Measurements from ENCODE around the gene MPPE1.

MPPE1 gene

DNA sequence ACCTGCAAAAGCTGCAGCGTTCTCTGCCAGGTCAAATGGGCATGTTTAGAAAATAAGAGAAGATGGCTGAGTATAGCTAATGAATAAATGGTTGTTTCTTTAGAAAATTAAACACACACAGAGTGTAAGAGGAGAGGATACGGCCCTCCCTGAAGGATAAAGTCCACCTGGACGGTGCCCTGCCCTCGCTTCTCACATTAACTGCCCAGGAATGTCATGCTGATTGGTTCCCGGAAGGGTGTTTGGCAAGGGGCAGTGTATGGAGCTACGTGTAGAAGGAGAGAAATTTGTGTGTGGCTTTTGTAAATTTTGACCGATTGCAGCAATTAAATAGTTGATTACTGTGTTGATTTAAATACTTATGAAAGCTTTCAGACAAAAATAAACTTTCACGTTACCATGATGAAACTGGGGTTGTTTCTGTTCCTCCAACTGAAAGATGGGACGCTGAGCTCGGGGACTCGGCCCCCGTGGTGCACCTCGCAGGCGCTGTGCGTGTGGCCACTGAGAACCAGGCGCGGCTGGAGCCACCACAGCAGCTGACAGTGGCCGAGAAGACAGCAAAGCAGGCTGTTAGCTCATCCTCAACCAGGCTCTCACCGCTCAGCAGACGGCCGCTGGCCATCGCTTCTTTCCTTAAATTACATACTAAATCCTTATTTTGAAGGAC is 22.7 kb downstream of the MPPE1 start:
- no peak for DNase-seq (ENCODE audit: low read depth in 2 of 2, low spot score in 1 of 2)

DNA sequence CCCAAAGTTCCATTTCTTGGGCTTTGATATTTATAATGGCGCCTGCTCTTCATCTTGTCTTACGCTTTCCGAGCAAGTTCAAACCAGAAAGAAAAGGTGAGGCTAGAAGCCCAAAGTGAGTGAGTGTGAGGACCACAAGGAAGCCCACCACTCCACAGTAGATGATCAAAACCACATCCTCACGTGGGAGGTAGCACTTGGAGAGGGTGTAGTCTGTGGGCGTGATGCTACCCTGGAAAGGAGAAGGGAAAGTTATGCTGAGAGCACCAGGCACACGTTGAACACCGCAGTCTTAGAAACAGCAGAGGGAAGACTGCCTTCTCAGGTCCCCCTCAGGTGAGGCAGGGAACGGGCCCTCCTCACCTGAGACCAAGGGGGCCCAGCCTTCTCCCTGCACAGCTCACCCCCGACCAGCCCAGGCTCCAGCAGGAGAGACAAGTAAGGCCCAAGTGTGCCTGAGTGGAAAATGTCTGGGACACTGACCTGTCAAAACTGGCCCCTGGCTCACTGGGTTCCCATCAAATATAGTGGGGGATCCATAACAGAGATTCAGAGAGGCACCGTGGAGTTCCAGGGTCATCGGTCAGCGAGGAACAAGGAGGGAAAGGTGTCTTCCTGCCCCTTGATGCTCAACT is 23.6 kb downstream of the MPPE1 start:
- no peak for DNase-seq (ENCODE audit: low read depth in 2 of 2, low spot score in 1 of 2)

DNA sequence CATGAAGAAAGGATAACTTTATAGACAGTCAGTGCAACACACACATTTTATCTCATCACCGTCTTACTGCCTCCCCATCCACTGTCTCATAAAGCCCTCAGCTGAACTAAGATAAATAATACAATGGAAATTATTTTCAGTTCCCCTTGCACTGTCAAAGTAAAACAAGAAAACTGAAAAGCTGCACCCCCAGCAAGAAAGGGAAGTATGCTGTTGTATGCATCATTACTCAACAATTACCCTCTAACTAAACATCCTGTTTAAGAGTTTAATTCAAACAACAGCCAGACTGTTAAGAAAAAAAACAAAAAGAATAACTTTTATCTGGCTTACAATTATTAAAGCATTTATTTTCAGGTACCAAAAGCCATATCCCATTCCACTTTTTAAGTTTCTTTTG is 25.0 kb downstream of the MPPE1 start:
- no peak for DNase-seq (ENCODE audit: low read depth in 2 of 2, low spot score in 1 of 2)

DNA sequence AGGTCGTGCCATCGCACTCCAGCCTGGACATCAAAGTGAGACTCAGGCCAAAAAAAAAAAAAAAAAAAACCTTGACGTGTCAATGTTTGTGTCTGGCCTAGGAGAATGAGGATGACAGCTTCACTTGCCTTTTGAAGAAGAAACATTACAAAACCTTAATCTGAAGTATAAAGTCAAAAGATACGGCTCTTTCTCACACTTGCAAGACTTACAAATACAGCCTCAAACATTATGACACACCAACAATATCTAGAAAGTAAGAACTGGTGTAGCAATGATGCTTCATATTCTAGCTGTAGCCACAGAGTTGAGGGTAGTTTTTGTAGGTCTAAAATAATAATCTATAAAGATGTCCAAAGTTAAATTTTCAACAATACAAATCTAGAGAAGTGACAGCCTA is 25.5 kb downstream of the MPPE1 start:
- DNase-seq (ENCODE audit: low read depth in 2 of 2, low spot score in 1 of 2), result no peak

DNA sequence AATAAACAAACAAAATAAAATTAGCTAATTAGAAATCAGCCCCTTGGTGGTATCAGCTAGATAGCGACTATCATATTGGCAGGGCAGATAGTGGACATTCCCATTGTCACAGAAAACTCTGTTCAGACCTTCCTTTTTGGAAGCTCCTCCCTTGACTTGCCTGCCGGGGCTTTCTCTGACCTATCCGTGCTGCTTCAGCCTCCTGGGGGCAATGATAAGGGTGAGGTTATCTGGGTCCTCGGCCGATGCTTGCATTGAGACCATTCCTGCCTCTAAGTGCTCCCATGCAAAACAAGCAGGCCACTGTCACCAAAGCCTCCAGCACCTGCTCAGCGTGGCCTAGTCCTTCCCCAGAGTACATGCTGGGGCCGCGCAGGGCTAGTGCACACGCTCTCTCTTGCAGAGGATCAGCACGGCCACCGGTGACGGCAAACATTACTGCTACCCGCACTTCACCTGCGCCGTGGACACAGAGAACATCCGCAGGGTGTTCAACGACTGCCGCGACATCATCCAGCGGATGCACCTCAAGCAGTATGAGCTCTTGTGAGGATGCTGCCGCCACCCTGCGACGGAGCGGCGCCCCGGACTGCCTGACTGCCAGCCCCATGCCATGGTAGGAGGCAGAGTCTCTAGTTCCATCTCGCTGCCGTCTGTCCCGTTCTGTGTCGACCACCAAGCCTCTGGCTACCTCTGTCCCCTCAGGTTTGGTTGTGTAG is 27.4 kb downstream of the MPPE1 start:
- DNase-seq (ENCODE audit: low read depth in 2 of 2, low spot score in 1 of 2), result no peak

DNA sequence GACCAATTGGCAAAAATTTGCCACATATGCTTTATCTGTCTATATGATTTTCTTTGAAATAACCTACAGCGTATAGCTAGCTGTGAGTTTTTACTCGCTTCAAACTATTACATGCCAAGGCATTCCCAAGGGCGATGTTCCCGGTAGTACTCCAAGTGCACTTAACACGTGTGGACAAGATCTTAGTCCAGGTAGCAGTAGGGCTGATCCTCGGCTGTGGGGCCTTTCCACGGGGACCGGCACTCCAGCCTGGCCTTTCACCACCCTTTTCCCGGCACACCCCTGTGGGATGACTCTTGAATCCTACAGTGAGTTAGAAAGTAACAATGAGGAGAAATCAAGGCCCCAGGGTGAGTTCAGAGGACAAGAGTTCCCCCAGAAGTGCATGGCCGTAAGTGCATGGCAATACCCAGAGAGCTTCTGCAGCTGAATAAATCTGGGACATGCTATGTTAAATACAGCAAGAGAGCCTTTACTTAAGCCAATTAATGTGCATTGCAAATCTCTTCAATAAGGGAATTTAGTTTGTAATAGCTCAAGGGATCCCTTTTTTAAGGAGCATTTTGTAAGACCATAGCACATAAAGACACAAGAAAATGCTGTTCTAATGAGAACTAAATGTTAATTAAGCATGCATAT is 30.5 kb downstream of the MPPE1 start:
- DNase-seq (ENCODE audit: low read depth in 2 of 2, low spot score in 1 of 2), result no peak

DNA sequence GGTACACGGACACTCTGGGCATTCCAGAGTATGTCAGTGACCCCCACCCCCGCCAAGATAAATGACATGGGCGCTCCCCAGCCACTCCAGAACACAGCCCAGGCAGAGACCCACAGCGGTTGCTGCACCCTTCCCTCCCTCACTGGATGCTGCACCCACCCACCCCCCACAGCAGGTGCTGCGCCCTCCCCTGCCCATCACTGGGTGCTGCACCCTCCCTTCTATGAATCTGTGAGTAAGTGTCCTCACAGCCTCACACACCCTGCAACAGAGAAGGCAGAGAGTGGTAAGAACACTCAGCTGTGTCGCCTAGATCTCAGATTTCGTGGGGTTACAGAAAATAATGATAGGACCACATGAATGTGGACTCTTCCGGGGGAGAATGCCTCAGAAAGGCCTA is 33.4 kb downstream of the MPPE1 start:
- no peak for DNase-seq (ENCODE audit: low read depth in 2 of 2, low spot score in 1 of 2)

DNA sequence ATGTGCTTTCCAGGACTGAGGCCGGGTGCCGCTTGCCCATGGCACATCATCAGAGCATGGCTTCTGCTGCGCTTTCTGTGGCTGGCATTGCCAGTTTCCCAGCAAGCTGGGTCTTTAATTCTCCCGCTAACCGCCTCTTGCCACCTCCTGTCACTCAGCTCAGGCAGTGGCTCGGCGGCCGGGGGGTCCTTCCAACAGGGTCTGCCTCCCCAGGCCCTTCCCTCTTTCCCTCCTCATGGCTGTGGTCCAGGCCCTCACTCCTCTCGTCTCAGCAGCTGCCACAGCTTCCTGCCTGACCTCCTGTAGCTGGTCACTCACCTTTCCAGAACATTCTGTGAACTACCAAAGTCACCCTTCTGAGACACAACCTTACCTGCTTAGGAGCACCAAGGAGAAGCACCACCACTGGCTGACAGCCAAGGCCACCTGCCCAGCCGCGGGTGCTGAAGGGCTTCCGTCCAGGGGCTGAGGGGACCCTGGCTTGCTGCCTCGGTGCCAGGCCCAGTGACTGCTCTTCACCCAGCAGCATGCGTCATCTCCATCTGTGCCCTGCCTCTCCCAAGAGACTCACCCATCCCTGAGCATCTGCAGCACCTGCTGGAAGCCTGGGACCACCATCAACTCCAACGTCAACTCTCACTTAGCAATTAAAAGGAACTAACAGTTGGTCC is 34.3 kb downstream of the MPPE1 start:
- DNase-seq (ENCODE audit: low read depth in 2 of 2, low spot score in 1 of 2), result no peak

DNA sequence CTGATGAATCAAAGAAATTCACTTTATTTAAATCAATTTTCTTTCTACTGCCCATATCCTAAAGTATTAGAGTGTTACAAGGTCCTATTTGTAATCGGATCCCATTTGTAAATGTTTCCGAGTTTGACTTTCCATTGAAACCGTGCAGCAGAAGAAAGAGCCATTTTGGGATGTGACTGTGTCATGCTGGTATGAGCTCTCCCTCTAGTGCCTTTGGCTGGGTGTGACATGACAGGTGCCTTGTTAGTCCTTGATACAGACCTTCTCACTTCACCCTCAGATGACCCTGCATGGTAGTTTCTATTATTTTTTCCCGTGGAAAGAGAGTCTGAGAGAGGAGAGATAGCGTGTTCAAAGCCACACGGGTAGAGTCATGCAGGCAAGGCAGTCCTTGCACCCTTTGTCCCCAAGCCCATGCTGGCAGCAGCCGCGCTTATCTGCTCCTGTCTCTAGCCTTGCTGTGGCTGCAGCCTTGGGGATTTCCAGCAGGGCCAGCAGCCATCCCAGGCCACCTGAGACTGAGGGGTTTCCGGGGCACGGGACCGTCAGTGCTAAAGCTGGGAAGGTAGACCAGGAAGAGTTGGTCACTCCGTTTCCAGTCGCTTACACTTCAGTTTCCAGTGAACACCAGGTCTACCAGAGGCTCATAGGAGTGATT is 35.5 kb downstream of the MPPE1 start:
- no peak for DNase-seq (ENCODE audit: low read depth in 2 of 2, low spot score in 1 of 2)

DNA sequence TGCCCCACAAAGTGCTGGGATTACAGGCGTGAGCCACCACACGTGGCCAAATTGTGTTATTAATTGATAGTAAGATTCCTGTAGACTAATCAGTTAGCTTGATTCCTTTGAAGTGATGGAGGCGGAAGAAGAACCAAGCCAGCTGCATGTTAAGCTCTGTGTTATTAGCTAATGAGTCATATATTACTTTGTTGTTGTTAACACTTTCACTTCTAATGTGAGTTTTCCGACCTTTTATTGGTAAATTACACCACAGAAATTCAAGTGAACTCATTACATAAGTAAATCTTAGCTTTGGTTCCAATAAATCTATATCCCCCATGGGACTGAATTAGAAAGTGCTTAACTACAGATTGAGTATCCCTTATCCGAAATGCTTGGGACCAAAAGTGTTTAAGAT is 36.6 kb downstream of the MPPE1 start:
- no peak for DNase-seq (ENCODE audit: low read depth in 2 of 2, low spot score in 1 of 2)

DNA sequence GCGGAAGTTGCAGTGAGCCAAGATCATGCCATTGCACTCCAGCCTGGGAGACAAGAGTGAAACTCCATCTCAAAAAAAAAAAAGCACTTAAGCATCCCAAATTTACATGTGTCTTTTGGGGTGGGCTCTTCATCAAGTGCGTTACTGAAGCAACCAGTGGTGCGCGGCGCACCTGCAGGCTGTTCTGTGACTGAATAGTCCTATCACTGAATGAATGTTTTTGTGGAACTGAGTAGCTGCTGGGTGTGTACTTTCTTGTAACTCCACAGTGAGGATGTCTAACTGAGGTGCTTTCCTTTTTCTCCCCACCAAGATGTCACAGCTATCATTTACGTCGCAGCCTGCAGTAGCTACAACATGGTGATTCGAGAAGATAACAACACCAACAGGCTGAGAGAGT is 39.9 kb downstream of the MPPE1 start:
- no peak for DNase-seq (ENCODE audit: low read depth in 2 of 2, low spot score in 1 of 2)

DNA sequence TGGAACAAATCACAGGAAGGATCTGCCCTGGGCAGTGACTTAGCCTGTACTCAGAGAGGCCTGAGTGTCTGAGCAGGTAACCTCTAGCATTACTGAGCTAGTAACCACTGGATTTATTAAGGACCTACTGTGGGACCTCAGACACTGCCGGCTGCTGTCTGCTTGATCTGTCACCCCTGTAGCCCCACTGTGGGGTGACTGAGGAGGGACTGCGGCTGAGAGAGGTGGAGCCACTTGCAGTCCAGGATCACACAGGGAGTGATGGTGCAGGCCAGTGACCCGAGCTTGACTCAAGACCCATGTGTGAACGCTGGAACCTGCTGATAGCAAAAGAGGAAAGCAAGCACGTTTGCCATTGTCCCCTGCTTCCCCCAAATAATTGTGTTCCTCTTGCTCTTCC is 41.4 kb downstream of the MPPE1 start:
- no peak for DNase-seq (ENCODE audit: low read depth in 2 of 2, low spot score in 1 of 2)

DNA sequence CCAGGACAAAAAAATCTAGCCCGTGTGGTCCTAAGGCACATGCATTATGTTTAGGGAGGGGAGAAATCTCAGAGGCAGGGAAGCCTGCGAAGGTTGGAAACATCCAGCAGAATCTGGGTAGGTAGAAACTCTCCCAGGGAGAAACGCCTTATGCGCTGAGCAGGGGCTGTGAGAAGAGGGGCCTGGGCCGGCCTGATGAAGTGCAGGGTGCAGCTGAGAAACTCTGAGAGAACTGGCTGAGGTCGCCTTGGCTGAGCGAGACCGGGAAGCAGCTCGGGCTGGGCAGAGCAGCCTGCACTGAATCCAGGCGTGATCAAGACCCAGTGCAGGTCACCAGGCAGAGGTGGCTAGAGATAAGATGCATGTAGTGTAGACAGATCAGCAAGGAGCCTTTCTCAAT is 41.8 kb downstream of the MPPE1 start:
- DNase-seq (ENCODE audit: low read depth in 2 of 2, low spot score in 1 of 2), result no peak

DNA sequence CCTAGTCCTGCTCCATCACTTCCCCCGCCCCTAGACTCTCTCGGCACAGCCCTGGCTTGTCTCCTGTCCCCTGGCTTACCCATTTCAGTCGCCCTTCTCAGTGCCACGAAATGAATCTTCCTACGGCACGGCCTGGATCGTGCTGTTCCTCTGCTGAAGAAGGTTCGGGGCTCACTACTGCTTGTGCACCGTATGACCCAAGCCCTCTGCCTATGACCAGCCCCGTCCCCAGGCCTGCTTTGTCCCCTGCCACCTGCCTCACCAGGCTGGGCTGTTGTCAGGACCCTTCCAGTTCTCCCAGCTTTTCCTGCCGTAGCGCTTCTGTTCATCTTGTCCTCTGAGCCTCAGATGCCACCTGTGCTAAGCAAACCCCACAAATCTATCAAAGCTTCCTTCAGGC is 43.0 kb downstream of the MPPE1 start:
- DNase-seq (ENCODE audit: low read depth in 2 of 2, low spot score in 1 of 2), result no peak

DNA sequence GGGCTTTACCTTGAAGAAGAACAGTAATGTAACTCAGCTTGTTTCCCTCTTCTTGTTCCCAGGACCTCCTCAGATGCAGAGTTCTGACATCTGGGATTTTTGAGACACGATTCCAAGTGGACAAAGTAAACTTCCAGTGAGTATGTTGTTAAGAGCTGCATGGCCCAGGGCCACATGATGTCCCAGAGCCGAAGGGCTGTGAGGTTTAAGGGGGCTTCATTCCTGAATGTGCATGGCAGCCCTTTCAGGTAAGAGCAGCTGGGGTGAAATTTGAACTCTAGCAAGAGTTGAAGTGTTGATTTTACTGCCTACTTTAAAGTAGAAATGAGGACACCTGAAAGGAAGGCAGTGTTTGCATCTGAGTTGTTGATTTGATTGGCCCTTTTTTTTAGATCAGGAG is 43.6 kb downstream of the MPPE1 start:
- DNase-seq (ENCODE audit: low read depth in 2 of 2, low spot score in 1 of 2), result no peak

DNA sequence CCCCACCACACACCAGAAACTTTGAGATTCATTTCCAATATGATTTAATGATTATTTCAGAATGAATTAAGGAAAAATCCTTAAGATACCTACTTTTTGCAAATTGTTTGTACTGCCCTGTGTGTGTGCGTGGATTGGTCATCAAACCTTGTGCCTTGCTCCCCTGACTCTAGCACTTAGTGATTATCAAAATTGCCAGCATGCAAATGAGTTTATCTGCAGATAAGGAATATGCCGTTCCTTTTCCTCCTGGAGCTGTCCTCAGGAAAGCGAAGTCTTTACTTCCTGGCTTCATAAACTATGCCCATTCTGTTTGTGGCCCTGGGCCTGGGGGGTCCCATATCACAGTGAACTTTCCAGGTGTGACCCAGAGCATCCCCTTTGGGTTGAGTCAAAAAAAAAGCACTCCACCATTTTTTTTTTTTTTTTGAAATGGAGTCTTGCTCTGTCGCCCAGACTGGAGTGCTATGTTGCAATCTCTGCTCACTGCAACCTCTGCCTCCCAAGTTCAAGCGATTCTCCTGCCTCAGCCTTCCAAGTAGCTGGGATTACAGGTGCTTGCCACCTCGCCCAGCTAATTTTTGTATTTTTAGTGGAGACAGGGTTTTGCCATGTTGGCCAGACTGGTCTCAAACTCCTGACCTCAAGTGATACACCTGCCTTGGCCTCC is 45.5 kb downstream of the MPPE1 start:
- DNase-seq (ENCODE audit: low read depth in 2 of 2, low spot score in 1 of 2), result no peak

DNA sequence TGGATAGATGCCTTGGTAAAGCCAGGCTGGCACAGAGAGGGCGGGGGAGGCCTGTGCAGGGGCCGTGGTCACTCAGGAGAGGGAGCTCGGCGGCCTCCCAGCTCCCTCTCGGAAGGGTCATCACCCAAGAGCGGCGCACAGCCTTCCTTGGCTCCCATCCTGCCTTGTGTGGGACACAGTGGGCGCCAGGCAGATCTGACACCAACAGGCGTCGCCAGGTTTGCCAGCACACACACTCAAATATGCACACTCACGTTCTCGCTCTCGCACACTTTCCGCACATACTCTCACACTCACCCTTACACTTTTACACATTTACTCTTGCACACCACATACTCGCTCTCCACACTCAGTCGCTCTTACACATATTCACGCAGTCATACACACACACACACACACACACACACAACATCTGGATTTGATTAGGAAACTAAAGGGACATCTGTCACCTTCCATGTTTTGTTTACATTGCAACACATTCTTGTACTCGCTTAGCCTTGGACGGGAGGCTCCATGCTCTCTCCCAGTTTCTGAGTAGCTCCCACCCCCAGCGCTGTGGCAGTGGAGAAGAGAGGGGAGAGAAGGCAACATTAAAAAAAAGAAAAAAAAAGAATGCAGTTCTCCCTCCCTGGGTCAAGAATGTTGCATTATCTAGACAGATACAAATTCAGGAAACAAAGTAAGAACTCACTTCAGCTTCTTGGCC is 46.4 kb downstream of the MPPE1 start:
- DNase-seq (ENCODE audit: low read depth in 2 of 2, low spot score in 1 of 2), result no peak

DNA sequence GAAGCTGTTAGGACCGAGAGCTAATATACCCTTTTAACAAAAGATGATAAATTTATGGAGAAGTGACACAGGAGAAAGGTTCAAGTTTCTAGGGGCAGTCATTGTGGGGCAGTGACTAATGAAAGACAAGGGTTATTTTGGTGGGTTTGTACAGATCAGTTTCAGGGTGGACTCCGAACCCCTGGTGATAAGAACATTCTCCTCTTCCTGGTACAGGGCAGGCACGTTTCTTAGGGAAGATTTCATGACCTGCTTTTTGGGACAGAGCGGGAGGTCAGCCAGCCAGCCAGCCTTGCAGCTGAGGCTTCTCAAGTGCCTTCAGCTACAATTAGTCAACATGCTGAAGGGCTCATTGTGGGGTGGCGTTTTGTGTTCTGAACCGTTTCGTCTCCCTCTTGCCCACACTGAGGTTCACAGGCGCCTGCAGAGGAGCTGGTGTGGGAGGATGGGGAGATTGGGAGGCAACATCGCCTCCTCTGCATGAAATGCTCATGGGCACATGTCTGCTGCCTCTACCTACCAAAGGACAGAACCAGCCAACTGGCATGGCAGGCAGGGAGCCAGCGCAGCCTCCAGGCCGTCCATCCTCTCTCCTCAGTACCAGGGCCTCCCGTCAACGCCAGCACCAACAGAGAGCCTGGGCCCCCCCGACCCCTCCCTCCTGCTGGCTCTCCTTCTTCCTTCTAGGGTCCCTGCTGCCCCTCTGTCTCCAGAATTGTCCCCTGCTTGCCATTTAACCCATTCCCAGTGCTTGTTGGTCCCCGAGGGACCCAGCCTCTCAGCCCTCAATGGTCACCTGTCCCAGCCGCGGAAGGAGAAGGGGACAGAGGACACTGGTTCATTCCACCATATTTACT is 47.3 kb downstream of the MPPE1 start:
- no peak for DNase-seq (ENCODE audit: low read depth in 2 of 2, low spot score in 1 of 2)

DNA sequence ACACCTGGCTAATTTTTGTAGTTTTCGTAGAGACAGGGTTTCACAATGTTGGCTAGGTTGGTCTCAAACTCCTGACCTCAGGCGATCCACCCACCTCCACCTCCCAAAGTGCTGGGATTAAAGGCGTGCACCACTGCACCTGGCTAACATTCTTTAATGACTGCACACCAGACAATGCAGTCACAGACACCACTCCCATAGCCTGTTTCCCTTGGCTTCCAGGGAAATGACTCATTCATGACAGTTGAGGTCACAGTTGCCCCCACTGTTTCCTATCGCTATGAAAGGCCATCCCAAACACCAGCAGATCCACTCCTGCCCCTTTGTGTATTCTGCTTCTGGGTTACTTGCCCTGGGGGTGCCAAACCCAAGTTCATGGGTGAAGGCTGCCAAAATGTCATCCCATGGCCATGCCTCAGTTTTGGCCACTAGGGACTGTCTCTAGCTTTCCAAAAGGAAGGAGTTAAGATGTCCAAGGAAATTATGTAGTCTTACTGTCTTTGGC is 48.2 kb downstream of the MPPE1 start:
- no peak for DNase-seq (ENCODE audit: low read depth in 2 of 2, low spot score in 1 of 2)

All from stimulated activated CD8-positive, alpha-beta memory T cell treated with anti-CD3 and anti-CD28 coated beads, Interleukin-4, amount 100 ng/mL, for 4 hours (primary cell).